CD1c-positive myeloid dendritic cell (primary cell): Measurements from ENCODE around the gene FHL2.

ENCODE experiments used
- DNase-seq: peaks from one replicate; pipeline ENCODE4 v3.0.0-alpha.2; 2016; ENCODE audit errors: extremely low spot score

FHL2 gene

DNA sequence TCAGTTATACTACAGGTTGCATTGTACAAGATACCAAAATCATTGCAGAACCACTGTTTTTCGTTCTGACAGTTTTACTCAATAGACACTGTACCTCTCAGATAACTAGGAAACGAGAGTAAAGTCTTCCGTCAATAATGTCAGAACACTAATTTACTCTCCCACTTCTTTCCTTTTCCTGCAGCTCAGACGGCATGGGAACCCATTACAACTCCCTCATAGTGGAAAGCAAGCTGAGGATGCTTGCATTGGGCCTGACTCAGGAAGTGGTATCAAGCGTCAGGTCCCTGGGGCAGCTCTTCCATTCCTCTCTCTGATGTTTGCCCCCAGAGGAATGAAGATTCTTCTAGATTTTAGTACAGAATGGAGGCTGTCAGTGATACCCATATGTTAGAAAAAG is 23.9 kb upstream of the FHL2 start:
- no peak for DNase-seq

DNA sequence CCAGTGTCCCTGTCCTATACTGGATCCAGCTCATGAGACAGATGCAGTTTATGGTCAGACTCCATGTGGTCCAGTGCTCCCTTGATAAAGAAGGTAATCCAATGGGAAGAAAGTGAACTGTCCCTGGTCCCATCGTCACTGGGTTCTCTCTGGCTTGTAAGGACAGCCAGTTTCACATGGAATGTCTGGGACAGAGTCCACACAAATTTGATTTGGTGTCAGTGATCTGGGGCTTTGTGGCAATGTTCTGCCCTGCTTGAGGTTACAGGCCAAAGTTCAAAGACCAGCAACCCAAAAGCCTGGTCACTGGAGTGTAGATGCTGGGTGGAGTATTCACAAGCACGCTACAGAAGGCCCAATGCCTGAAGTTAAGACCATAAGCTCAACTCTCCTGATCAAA is 22.2 kb upstream of the FHL2 start:
- DNase-seq, result no peak

DNA sequence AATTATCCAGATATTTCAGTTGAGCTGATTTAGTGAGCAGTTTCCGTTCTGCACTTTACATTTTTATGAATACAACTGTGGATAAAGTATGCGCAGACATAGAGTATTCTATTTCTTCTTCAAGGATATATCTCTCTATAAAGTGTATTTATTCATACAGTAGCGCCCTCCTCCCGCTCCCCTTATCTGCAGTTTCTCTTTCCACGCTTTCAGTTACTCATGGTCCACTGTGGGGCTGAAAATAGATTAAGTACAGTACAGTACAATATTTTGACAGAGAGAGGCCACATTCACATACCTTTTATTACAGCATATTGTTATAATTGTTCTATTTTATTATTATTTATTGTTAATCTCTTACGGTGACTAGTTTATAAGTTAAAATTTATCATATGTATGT is 19.7 kb upstream of the FHL2 start:
- no peak for DNase-seq

DNA sequence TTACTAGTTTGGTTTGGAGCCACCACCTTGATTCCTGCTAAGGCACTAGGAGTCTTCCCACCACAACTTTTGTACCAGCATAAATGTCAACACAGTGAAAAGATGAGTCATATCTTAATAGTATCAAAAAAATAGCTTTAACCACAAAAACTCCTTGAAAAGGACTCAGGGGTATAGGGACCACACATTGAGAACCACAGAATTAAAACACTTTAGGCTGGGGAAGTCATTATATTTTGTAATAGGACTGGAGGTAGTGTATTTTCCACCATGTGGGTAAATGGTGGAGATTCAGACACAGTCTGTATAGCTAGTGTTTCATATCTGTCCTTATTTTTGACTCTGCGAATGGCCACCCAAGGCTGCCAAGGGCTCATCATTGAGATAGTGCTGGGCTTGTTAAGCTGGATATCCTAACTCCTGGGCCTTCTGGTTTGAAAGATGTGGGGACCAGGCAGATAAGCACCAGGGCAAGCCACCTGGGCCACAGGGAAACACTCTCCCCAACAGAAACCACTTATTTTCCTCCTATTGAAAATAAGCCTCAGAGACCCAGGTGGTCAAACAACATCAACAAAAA is 19.1 kb upstream of the FHL2 start:
- no peak for DNase-seq

DNA sequence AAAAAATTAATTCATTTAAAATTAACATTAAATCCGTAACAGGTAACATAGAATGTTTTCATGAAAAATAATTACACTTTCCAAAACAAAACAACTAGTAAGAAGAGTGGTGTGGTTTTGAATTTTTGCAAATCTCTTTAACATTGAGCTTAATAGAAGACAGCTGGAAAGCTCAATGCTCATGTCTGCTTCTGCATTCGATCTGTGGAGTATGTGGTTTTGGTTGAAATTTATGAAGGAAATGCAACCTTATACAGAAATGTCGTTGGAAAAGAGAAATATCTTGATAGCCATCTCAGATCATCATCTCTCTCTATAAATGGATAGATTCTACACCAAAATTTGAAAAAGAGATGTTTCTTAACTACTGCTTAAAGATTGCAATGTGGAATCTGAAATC is 17.3 kb upstream of the FHL2 start:
- no peak for DNase-seq

DNA sequence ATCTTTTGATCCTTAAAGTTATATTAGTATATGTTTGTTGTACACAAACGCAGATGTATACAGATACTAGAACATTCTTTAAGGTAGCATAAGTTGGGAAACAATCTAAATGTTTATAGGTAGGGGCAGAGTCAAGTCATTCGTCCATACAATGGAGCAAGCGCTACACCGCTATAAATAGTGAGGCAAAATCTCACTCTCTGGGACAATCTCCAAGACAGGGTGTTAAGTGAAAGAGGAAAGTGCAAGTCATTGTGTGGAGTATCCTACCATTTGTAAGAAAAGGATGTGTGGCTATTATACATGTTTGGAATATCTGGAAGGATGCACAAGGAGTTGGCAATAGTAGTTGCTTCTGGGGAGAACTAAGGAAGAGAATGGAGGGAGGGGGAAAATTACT is 16.2 kb upstream of the FHL2 start:
- no peak for DNase-seq

DNA sequence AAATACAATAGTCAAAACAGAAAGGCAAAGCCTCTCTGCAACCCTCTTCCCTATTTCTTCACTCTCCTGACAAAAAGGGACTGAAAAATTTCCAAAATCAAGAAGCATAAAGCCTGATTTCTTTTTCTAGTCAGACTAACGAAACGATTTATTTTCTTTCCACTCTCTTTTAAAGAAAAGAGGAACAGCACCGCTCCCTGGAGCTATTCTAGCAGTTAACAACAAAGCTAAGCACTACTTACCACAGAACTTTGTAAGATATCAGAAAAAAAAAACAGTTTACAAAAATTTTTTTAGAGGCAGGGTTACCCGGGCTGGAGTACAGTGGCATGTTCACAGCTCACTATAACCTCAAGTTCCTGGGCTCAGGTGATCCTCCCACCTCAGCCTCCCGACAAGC is 14.4 kb upstream of the FHL2 start:
- no peak for DNase-seq

DNA sequence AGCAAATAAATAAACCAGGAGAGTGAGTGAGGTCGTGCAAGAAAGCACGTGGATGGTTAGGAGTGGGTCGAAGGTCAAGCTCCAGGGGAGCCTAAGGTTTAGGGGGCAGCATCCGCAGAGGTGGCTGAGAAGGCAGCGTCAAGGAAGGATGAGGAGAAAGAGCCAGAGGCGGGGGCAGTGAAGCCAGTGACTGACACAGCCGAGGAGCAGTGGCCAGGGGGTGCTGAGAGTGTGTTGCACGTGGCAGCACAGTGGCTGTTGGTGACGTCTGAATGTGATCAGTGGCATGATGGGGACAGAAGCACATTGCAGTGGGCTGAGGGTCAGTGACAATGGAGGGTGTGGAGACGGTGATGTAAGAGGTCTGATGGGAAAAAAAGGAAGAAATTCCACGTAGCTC is 13.7 kb upstream of the FHL2 start:
- DNase-seq, result no peak

DNA sequence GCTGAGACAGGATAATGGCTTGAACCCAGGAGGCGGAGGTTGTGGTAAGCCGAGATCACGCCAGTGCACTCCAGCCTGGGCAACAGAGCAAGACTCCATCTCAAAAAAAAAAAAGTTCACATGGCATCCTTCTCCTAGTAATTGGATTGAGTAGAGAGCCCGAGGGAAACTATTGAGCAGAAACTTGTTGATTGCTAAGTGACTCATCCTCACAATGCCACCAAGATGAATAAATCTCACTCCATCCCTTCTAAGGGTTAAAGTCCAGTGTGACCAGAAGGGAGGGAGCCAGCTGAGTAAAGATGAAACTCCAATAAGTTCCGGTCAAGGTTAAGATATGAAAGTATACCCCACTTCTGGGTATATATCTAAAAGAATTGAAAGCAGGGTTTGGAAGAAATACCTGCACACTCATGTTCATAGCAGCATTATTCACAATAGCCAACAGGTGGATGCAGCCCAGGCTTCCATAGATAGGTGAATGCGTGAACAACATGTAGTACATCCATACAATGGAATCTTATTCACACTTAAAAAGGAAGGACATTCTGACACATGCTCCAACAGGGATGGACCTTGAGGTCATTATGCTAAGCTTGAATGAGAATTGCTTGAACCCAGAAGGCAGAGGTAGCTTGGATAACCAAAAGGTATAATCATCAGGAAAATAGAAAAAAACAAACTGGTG is 13.0 kb upstream of the FHL2 start:
- DNase-seq, result no peak

DNA sequence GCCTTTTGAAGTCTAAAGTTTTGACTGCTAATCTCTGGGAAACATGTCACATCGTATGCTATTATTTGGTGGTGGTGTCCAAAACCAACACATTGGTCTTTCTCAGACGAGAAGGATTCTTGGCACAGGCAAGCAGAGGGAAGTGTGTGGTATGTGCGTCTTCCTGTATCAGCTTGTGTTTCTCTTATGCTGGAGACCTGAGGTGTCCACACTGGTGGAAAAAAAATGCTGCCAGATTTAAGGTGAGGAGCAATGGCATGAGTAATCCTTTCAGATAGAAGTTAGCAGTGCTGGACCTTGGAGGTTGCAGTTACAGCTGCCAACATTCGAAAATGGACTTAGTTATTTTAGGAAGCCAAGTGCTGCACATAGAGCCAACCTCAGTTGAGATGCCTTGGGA is 11.7 kb upstream of the FHL2 start:
- no peak for DNase-seq

DNA sequence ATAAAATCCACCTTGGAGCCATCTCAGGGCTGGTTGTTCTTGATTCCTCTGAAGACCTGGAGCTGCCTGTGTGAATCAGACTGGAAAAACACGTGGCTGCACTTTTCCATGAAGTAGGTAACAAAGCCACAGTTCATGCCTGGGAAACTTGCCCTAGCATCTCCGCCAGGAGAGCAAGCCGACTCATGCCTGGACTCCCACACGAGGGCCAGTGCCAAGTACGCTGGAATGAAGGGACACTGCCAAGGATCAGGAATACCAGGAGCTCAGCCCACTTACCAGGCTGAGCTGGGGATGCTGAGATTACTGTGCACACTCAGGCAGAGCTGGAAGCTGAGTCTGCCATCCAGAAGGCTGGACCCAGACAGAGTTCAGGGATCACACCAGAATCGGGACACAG is 10.9 kb upstream of the FHL2 start:
- DNase-seq, result no peak

DNA sequence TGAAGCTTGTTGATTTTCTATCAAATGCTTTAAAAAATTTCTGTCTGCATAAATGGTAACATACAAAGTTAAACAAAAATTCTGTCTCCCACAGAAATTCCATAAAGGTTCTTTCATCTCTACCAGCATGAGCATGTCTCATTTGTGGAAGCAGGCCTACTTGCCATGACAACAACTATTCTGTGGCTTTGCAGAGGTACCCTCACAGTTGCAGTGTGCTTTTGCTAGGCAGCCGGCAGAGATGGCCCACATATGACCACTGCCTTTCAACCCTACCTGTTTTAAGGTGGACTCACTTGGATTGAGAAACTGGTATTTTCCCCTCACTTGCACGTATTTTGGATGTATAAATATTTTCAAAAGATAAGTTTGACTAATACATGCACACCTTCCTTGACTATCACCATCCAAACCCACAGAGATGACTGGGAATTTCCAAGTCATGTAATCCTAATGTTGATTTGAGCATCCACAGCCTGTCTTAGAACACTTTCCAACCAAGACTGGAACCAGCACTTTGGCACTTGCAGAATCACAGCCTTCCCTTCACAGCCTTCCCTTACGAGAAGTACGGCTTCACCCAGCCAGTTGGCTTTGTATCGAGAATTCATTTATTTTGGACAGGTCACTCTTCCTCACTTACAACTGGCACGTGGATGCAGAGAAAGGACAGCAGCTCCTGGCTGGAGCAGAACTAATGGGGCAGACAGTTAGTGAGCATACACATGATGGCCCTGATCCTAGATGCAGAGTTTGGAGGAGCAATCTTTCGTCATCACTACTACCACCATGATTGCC is 9.3 kb upstream of the FHL2 start:
- no peak for DNase-seq

DNA sequence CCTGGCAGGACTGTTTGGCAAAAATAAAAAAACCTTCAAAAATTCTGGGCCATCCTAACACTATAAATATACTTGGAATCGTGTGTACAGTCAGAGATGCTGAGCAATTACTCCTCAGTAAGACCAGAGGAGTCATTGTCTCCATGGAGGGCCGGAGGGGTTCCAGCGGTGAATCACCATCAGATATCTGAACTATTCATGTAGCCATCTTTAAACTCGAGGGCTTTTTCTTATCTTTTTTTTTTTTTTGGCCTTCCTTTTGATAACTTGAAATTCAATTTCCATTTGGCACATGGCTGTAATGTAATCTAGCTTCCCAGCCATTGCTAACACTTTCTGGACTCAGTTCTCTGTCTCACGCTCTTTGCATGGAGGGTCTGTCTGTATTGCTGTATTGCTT is 7.4 kb upstream of the FHL2 start:
- DNase-seq, result no peak

DNA sequence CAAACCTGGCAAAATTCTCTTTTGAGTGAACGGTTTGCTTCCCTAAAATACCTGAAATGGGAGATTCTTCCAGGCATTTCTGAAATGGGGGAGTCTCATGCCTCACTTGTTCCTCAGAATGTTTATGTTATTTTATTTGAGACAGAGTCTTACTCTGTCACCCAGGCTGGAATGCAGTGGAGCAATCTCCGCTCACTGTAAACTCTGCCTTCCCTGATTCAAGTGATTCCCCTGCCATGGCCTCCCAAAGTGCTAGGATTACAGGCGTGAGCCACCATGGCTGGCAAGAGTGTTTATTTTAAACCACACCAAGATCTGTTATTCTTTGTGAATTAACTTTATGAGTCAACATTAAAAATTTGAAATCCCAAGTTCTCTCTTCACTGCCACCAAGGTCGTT is 6.4 kb upstream of the FHL2 start:
- DNase-seq, result no peak

DNA sequence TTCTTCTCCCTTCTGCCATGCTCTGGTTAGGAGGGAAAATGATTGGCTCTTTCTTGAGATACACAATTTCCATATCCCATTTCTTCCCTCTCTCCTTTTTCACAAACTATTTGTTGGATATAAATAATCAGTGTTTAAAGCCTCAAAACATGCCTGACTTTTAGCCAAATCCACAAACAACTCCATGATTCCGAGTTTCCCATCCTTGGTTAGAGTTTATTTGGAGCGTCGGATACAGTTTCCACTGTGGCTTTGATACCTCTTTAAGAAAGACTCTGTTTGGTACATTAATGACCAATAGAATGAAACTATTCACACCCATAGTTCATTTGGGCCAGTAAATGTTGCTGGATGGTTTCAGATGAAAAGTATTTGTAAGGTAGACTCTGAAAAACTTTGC is 5.9 kb upstream of the FHL2 start:
- no peak for DNase-seq

DNA sequence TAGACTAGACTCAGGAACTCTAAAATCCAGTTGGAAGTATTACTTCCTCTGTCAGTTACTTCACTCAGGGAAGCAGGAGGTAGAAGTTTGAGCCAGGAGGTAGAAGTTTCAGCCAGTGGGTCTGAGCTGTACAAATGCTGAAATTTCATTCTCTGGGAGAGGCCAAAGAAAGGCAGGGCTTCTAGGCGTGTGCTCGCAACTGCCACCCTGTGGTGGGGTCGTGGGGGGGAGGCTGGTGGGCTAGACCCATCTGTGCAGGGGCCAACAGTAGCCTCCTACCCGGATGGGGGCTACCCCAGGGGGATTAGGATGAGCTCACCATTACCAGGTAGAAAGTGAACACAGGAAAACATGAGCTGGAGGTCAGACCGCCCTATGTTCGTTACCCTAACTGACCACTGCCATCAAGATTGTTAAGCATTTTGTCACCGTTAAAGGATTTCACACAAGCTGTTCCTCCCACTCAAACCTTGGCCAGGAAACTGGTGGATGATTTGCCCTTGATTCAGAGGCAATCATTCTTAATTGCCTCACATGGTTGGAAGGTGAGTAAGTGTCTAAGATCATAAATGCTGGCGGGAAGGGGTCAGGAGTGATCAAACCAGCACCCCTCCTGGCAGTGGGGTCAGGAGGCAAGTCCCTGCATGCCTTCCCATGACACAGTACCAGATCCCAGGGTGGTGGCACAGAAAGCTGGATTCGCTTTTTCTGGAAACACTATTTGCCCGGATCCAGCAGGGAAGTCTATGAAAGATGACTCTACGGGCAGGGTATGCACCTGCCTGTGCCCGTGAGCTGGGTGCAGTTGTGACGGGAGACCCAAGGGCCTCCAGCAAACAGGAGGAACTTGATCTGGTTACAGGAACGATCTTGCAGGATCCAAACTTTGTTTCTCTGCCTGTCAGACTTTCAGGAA is 5.2 kb upstream of the FHL2 start:
- no peak for DNase-seq

DNA sequence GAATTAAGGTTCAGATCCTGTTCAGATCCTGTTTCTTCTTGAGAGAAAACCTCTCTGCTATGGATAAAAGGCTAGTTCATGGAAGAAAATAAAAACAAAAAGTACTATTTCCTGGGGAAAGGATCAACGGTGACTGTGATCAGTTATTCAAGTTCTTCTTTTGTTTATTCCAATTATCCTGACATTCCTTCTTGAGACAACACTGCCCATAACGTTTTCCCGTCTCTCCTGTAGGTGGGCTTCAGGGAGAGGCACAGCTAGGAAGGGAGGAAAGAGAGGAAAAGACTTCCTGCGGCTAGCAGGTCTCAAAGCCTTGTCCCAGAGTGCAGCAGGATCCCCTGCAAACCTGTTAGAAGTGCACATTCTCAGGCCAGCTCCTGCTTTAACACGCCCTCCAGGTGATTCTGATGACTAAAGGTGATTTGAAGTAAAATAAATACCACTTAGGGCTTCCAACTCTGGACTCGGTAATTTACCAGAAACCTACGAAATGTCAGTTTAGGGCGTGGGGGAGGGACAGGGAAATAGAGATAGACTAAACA is 4.5 kb upstream of the FHL2 start:
- no peak for DNase-seq

DNA sequence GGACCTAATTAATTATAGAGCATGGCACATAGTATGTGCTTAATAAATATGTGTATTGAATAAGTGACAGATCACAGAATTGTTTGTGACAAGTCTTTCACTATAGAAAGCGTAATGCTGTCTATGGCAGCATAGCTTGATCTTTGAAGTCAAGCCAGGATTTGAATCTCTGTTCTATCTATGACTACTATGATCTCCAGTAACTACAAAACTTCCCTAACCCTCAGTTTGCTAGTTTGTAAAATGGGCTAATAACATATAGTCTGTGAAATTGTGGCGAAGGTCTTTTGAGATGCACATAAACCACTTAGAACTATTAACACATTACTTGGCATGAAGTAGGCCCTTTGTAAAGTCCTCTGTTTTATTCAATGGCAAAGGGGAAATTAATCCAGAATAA is 4.0 kb upstream of the FHL2 start:
- no peak for DNase-seq

DNA sequence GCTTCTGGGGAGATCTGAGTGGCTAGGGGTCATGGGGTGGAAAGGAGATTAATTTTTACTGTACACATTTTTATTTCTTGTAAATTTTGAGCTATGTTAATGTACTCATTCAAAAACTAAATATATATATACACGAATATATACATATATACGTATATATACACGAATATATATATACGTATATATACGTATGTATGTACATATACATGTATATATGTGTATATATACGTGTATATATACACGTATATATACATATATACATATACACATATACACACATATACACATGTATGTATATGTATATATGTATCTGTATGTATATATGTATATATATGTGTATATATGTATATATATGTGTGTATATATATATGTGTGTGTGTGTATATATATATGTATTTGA is 3.0 kb upstream of the FHL2 start:
- DNase-seq, result no peak

DNA sequence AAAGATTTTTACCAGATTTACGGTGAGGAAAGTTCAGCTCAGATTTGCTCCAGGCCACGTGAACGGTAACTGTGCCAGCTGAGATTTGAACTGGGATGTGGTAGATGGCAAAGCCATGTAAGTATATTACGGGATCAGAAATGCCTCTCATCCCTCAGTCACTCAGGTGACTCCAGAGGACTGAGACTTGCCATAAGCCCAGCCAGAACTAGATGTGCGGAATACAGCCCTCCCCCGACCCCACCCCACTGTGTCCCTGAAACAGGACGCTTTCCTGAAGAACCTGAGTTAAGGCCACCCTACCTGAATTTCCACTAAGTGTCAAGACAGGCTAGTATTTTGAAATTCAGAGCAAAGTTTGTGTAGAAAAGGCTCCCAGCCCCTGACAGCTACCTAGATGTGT is 1.3 kb upstream of the FHL2 start:
- DNase-seq, result no peak

DNA sequence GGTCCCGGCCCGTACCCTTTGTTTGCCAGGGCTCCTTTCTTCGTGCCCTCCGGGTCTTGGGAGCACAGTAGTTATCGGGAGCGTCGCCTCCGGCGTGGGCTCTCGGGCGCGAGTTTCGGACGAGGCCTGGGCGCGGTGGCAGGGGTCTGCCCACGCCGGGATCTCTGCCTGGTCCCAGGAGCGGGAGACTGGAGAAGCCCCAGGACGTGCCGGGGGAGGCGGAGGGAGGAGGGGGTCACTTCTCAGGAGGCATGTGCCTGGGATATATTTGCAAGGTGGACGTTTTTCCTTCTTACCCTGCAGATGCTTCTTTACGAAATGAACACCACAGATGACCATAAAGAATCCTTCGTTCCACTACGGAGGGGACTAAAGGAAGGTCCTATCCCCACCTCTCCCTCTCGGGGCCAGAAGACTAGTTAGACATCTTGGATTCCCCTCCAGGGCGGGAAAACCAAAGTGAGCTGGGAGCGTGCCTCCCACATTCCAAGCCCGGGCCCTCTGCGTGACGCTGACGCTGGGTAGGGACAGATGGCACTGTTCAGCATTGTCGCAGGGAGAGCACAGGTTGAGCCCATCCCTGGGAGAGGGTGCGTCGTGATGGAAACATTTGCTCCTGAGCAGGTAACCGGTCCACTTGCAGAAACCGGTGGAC is 483 bp upstream of the FHL2 start:
- no peak for DNase-seq

DNA sequence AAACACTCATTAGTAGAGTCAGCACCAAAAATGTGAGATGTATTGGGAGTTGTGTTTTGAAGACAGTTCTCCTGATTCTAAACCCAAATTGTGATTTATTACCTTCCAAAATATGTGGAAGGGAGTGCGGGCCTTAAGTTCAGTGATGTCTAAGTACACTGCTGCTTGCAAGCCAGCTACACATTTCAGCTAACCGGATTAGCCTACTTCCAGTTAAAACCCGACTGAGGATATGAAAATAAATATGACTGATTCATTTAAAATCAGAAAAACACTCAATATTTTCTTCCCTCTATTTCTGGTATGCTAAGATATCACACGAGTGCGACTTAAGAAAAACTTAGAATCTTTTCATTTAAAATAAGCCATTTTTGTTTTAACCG is 907 bp downstream of the FHL2 start:
- DNase-seq, result no peak
